ENCODE results near the gene SAP30. TPM values are rescaled to one million over a fixed set of nuclear protein-coding genes. Genes with fewer than 3 reads are reported as not detected.

The SAP30 gene, protein sequence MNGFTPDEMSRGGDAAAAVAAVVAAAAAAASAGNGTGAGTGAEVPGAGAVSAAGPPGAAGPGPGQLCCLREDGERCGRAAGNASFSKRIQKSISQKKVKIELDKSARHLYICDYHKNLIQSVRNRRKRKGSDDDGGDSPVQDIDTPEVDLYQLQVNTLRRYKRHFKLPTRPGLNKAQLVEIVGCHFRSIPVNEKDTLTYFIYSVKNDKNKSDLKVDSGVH
- total RNA-seq (2013; cell fraction: nucleolus; rRNA removed): 22.3 and 23.3 TPM in 2 replicates
- total RNA-seq (2014; rRNA removed): 23.1 and 28.4 TPM in 2 replicates
- total RNA-seq (2014; rRNA removed; fragmentation: Illumina TruSeq; extraction: Trizol): 28.9 and 29.7 TPM in 2 replicates
- total RNA-seq (2021): 26.0 and 29.6 TPM in 2 replicates
- 8.3 TPM for polyA plus RNA-seq (2011; ENCODE audit: low read depth)
- 56.9 and 106 TPM in 2 replicates for polyA plus RNA-seq (2011; rRNA removed)
- 14.4 and 24.8 TPM in 2 replicates for polyA plus RNA-seq (2011; cell fraction: cytosol; rRNA removed)
- polyA plus RNA-seq (2011; cell fraction: nucleus; rRNA removed): 19.3 and 22.7 TPM in 2 replicates
- 27.0 and 33.1 TPM in 2 replicates for polyA plus RNA-seq (2012)
- 16.3 and 18.3 TPM in 2 replicates for polyA plus RNA-seq (2014; fragmentation: Illumina TruSeq; extraction: Trizol)
- polyA plus RNA-seq (2014; fragmentation: Nextera tagmentation; extraction: Ambion mirVana): 10 to 100 TPM in 1 of 2 experiments, 1 to 10 TPM in 1; 5.4 to 24.0 TPM
- polyA plus RNA-seq (2014; rRNA removed): 30.0 and 31.7 TPM in 2 replicates
- 1 to 10 TPM; 5.0 to 9.9 TPM for polyA plus RNA-seq (2016; fragmentation: Nextera tagmentation; extraction: Ambion mirVana)
- polyA minus RNA-seq (2011; rRNA and poly(A)+ RNA removed): 9.9 and 10.1 TPM in 2 replicates
- polyA minus RNA-seq (2011; cell fraction: cytosol; rRNA and poly(A)+ RNA removed): 9.9 and 10.5 TPM in 2 replicates
- 13.1 and 18.6 TPM in 2 replicates for polyA minus RNA-seq (2011; cell fraction: nucleus; rRNA and poly(A)+ RNA removed)
- Bru-seq, nascent RNA: percentile 76 among the genes with signal in this experiment
- percentile 73 among the genes with signal in this experiment for BruChase-seq, experiment 1, labeled RNA remaining after a 6-hour chase
- percentile 78 among the genes with signal in this experiment for BruChase-seq, experiment 2, labeled RNA remaining after a 2-hour chase
- long read RNA-seq, experiment 1, partial matches to known transcripts: 0 of 3 reads
- long read RNA-seq, experiment 1, other reads (novel, unspliced or antisense): 0 of 3 reads
- long read RNA-seq, experiment 2, partial matches to known transcripts: 0 of 1 reads
- long read RNA-seq, experiment 2, other reads (novel, unspliced or antisense): 0 of 1 reads

DNA sequence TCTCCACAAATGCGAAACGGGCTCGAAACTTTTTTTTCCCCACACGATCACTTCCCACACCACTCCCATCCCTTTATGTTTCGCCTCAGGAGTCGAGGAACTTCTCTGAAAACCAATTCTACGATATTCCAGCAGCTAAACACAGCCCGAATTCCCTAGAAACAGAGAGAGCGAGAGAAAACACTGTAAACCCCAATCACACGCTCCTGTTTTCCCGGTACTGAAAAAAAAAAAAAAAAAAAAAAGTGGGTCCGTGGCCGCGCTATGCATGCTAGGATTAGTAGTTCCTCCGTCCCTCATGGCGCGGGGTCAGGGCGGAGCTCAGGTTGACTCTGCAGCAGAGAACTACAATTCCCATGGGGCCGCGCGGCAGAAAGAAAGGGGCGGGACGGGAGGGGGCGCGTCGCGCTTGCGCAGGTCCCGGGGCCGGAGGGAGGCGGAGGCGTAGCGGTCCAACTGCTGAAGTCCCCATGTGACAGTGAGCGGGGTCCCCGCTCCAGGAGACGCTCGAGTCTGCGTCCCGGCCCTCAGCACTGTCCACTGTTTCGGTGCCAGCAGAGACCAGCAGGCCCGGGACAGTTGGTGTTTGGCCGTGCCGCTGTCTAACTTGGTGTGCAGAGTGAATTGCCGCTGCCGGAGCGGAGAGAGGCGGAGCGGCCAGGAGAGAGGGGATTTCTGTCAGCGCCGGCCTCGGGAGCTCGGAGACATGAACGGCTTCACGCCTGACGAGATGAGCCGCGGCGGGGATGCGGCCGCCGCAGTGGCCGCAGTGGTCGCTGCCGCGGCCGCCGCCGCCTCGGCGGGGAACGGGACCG lies at the start of gene SAP30:
Gene SAP30 (plus strand): TSS at position 478 of the 815 bp plus-strand sequence. CDS start 229 bp downstream, at position 707.
- intact Hi-C loops (cut with micrococcal nuclease; ENCODE audit: unreplicated experiment): loop anchor here (1.0 to 5.0 kb wide), 2 partner anchors 36 to 912 kb away; partner anchors contain the start of genes CEP44, FBXO8 and HMGB2
- 2% methylated on average over 52 of the region's 72 CpGs for WGBS (ENCODE audit: insufficient coverage, insufficient replicate concordance, low lambda C conversion rate, missing lambda C conversion rate)
- Histone ChIP-seq H3K79me2 (ENCODE audit: control insufficient read depth, insufficient read depth, low read length) (peaks cover 76% of the 10 kb centered on the region), H3K27me3 (replicated peaks in 1 of 2; ENCODE audit: control insufficient read depth in 2 of 2, insufficient read depth in 2 of 2, low read length in 1 of 2) (no peaks in the 10 kb centered on the region), H3K4me2 (ENCODE audit: control insufficient read depth, insufficient read depth) (peak within 1 kb of the TSS; percentile 75), H3K9me3 (replicated peaks; ENCODE audit: control insufficient read depth, insufficient read depth, low read length) (no peaks in the 10 kb centered on the region), H3K9ac (ENCODE audit: control insufficient read depth, insufficient read depth, low read length) (peak within 1 kb of the TSS; percentile 83), H3K36me3 (ENCODE audit: control insufficient read depth in 2 of 2, insufficient read depth in 2 of 2, low read length in 1 of 2) (0 out of 4 replicates have a peak, but pooled peaks cover 0 to under 1% of the 10 kb centered on the region in 2 experiments), H3K27ac (ENCODE audit: control insufficient read depth, insufficient read depth) (peak within 1 kb of the TSS; percentile 84), H4K20me1 (ENCODE audit: control insufficient read depth, insufficient read depth) (no peaks in the 10 kb centered on the region), H3K4me1 (ENCODE audit: control insufficient read depth, insufficient read depth, low read length) (peaks cover 8% of the 10 kb centered on the region), H3K4me3 (peak within 1 kb of the TSS; percentile 99), H2AFZ (ENCODE audit: control insufficient read depth, low read depth, low read length) (peak within 1 kb of the TSS; percentile 94)
- ATAC-seq: peak; percentile 86
- ChIA-PET RAD21 (ENCODE audit: unreplicated experiment) (interaction anchor here (0.6 to 9.0 kb wide), 10 partner anchors 7 to 1614 kb away, joined by 3 to 145 read pairs (median 3); partner anchors contain the start of genes GALNT7 and HMGB2), SMC1A (ENCODE audit: uncharacterized antibody, unreplicated experiment) (interaction anchor here (0.6 to 13.8 kb wide), 6 partner anchors 25 to 55 kb away, joined by 3 to 232 read pairs (median 4); partner anchors contain the start of gene HMGB2), CTCF (interaction anchor here (0.7 to 3.9 kb wide), 8 partner anchors 10 to 308 kb away, joined by 3 to 21 read pairs (median 6); partner anchors contain the start of gene HMGB2), POLR2A (interaction anchor here (0.6 to 14.6 kb wide), 12 partner anchors 7 to 898 kb away, joined by 3 to 472 read pairs (median 6); partner anchors contain the start of genes GALNT7 and HMGB2)
- BruUV-seq (replicated peaks): TSS peak; percentile 61
- DNase-seq (ENCODE audit: low read depth, low spot score): peak; percentile 89
- in situ Hi-C loops (cut with MboI): no loop called here
- peak; percentile 62 for FAIRE-seq
- TF ChIP-seq PML (IDR thresholded peaks at IDR 0.05; ENCODE audit: low read length) (peak; percentile 80), ZNF24 (IDR thresholded peaks at IDR 0.05) (no peak), RBBP5 (conservative IDR thresholded peaks at IDR 0.05) (no peak), TCF7 (IDR thresholded peaks at IDR 0.05; ENCODE audit: borderline replicate concordance) (no peak), RB1 (IDR thresholded peaks at IDR 0.05; ENCODE audit: borderline replicate concordance) (0 out of 2 replicates have a peak, but pooled peaks have one; percentile 20), GATAD2B (conservative IDR thresholded peaks at IDR 0.05; ENCODE audit: low read depth) (peak; percentile 64), MYC (IDR thresholded peaks at IDR 0.05; ENCODE audit: insufficient read depth, insufficient read length, insufficient replicate concordance, low read length, severe bottlenecking) (no peak), GABPA (IDR thresholded peaks at IDR 0.05; ENCODE audit: low read depth) (no peak), ETV6 (conservative IDR thresholded peaks at IDR 0.05 in 1 of 2, IDR thresholded peaks at IDR 0.05 in 1 of 2; ENCODE audit: borderline replicate concordance in 1 of 2, low read depth in 1 of 2) (no peak), SMARCA5 (IDR thresholded peaks at IDR 0.05) (0 out of 2 replicates have a peak, but pooled peaks have one; percentile 55), CBX5 (IDR thresholded peaks at IDR 0.05; ENCODE audit: low read depth) (no peak)
- TF ChIP-seq, protein P1, sequence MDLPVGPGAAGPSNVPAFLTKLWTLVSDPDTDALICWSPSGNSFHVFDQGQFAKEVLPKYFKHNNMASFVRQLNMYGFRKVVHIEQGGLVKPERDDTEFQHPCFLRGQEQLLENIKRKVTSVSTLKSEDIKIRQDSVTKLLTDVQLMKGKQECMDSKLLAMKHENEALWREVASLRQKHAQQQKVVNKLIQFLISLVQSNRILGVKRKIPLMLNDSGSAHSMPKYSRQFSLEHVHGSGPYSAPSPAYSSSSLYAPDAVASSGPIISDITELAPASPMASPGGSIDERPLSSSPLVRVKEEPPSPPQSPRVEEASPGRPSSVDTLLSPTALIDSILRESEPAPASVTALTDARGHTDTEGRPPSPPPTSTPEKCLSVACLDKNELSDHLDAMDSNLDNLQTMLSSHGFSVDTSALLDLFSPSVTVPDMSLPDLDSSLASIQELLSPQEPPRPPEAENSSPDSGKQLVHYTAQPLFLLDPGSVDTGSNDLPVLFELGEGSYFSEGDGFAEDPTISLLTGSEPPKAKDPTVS (IDR thresholded peaks at IDR 0.05; ENCODE audit: low read depth, low read length): 0 out of 2 replicates have a peak, but pooled peaks have one; percentile 16
- TF ChIP-seq, protein P2, sequence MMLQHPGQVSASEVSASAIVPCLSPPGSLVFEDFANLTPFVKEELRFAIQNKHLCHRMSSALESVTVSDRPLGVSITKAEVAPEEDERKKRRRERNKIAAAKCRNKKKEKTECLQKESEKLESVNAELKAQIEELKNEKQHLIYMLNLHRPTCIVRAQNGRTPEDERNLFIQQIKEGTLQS (IDR thresholded peaks at IDR 0.05; ENCODE audit: borderline replicate concordance, extremely low read depth, low read depth, low read length): peak; percentile 51; the same call in 1 of the 2 replicates
